Heart right ventricle (tissue), 16 donors: ENCODE measurements around the gene MAGEL2. TPM values are rescaled to one million over a fixed set of nuclear protein-coding genes. Genes with fewer than 3 reads are reported as not detected.

ENCODE experiments used
- ATAC-seq, 8 donors: fragments of 200-7000 bp; cut with Tn5 transposase; one replicate each; pipeline ENCODE4 v1.9.1; 2020; ENCODE audit warnings: mild to moderate bottlenecking in 8 of 8, moderate library complexity in 8 of 8, moderate number of reproducible peaks in 1 of 8
- DNase-seq, 2 donors: peaks; one replicate each; pipeline ENCODE4 v3.0.0-alpha.2; 2020
- H3K27ac ChIP-seq, 10 donors: fragments of 200-600 bp; sonication (generic) in 2 of 10; one replicate each; pipeline versions ENCODE4 v1.5.0 to v1.8.0; 2020 to 2022; ENCODE audit warnings: mild to moderate bottlenecking in 3 of 10
- H3K27me3 ChIP-seq, 7 donors: fragments of 200-600 bp; one replicate each; pipeline ENCODE4 v1.8.0; 2021 to 2022; ENCODE audit warnings: mild to moderate bottlenecking in 2 of 7
- H3K36me3 ChIP-seq, 9 donors: fragments of 200-600 bp; sonication (generic) in 1 of 9; one replicate each; pipeline versions ENCODE4 v1.5.0 to v1.8.0; 2020 to 2022; ENCODE audit warnings: mild to moderate bottlenecking in 2 of 9
- H3K4me1 ChIP-seq, 9 donors: fragments of 200-600 bp; sonication (generic) in 1 of 9; one replicate each; pipeline versions ENCODE4 v1.5.0 to v1.8.0; 2020 to 2022; ENCODE audit warnings: mild to moderate bottlenecking in 4 of 9
- H3K4me3 ChIP-seq, 10 donors: fragments of 200-600 bp; sonication (generic) in 2 of 10; one replicate each; pipeline versions ENCODE4 v1.5.0 to v1.8.0; 2020 to 2022; ENCODE audit warnings: mild to moderate bottlenecking in 7 of 10, moderate library complexity in 2 of 10
- H3K9me3 ChIP-seq, 11 donors: fragments of 200-600 bp in 10 of 11; sonication (generic) in 2 of 11; one replicate each; pipeline versions ENCODE4 v1.5.0 to v1.8.0; 2013 to 2022; ENCODE audit warnings: mild to moderate bottlenecking in 2 of 11, control low read depth in 1 of 11, moderate library complexity in 1 of 11
- WGBS, 2 donors: extraction: QIAGEN DNeasy Blood & Tissue Kit; methylation state at CpG; one replicate each; pipeline ENCODE4 v1.1.7; 2013; ENCODE audit warnings: inconsistent platforms in 1 of 2; 5-methylcytosine and 5-hydroxymethylcytosine counted together
- intact Hi-C, 10 donors: fragments of 100-400 bp; cut with DNase I; formaldehyde crosslinking; loops; one replicate each; pipeline versions ENCODE4 v1.11.1 to v1.14.2; 2022
- polyA plus RNA-seq, 2 donors: library from polyadenylated mRNA; stranded (reverse); fragments of 200-250 nt; gene quantifications; one replicate each; pipeline ENCODE4 v1.2.3, GENCODE V29; 2013
- total RNA-seq, 10 donors: library from RNA; stranded (reverse); fragmentation: NEBNext Ultra II Directional in 3 of 10; extraction: Animal tissue kit (Norgen Biotek cat#: 25700) in 3 of 10; gene quantifications; one replicate each; pipeline versions ENCODE4 v1.2.1 to v1.2.4, GENCODE V29; 2021 to 2023
- TF ChIP-seq, protein P1 (sequence below), 9 donors: fragments of 200-600 bp; sonication (generic) in 2 of 9; IDR thresholded peaks; one replicate each; pipeline versions ENCODE4 v1.5.0 to v1.8.0; 2021 to 2022; ENCODE audit warnings: antibody characterized with exemption in 9 of 9, mild to moderate bottlenecking in 5 of 9, moderate library complexity in 1 of 9
- donor health status: Arrhythmogenic right ventricular cardiomyopathy.
- donor health status: ischemic (EF 13 %, LVEDD 7.1; RV severe dilation, severe dysfunction).
- donor health status: healthy with polysubstance abuse.
- donor health status: DM: no; HTN: yes; CAD: no.
- donor health status: DM: no; HTN: no; CAD: no.
- donor health status: ischemic (EF 25% LVEDD 6.9; RV normal size, moderate dysfunction).
- donor health status: ischemic (EF 25% LVEDD 5.7; RV mildly dilated, moderate dysfunction).
- donor health status: healthy.
- donor health status: DM: yes; HTN: yes; CAD: no.
- donor health status: Ischemic cardiomyopathy.
- donor health status: ischemic (EF 35%, LVEDD 5.7; RV mildly dilated, moderate dysfunction).
- donor health status: nonischemic (EF 11% LVEDD 7.7; RV severe dilation, severe dysfunction).
- donor health status: DM: yes; HTN: yes; CAD: no.
- donor health status: PGD.
- donor health status: ischemic (EF 29% LVEDD 5.4; RV normal size, mild dysfunction).
- donor health status: nonischemic (EF 23%, LVEDD 6.1; RV moderate dilation, normal function).

Gene MAGEL2
- total and polyA plus RNA-seq, 12 donors, result 0.04 to 0.11 (median 0.09) TPM; not detected in 7

GRCh38 chr15:23670970-23671369 is 23.3 kb upstream of the MAGEL2 start:
- no peaks in the 10 kb centered on the region for H3K4me1 ChIP-seq
- no peaks in the 10 kb centered on the region for H3K36me3 ChIP-seq
- ATAC-seq, result no peak
- DNase-seq, result no peak
- intact Hi-C loops, result loop anchor here in 1 of 10 donors (10.0 kb wide), 1 partner anchor 56 kb away; no protein-coding TSS in a partner anchor
- no peak overlapping the region for H3K4me3 ChIP-seq
- H3K27ac ChIP-seq, result no peak overlapping the region
- no peaks in the 10 kb centered on the region for H3K9me3 ChIP-seq
- 81 to 97% methylated on average over 1 of the region's 1 CpG for WGBS, 2 donors
- peaks cover 0 to 15% (median 0%) of the 10 kb centered on the region in 7 donors for H3K27me3 ChIP-seq
- TF ChIP-seq, protein P1, sequence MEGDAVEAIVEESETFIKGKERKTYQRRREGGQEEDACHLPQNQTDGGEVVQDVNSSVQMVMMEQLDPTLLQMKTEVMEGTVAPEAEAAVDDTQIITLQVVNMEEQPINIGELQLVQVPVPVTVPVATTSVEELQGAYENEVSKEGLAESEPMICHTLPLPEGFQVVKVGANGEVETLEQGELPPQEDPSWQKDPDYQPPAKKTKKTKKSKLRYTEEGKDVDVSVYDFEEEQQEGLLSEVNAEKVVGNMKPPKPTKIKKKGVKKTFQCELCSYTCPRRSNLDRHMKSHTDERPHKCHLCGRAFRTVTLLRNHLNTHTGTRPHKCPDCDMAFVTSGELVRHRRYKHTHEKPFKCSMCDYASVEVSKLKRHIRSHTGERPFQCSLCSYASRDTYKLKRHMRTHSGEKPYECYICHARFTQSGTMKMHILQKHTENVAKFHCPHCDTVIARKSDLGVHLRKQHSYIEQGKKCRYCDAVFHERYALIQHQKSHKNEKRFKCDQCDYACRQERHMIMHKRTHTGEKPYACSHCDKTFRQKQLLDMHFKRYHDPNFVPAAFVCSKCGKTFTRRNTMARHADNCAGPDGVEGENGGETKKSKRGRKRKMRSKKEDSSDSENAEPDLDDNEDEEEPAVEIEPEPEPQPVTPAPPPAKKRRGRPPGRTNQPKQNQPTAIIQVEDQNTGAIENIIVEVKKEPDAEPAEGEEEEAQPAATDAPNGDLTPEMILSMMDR (IDR thresholded peaks at IDR 0.05), result no peak

GRCh38 chr15:23663232-23663631 is 15.6 kb upstream of the MAGEL2 start:
- Histone ChIP-seq H3K36me3 (no peaks in the 10 kb centered on the region), H3K4me3 (no peak overlapping the region), H3K27ac (no peak overlapping the region), H3K27me3 (peaks cover 0 to 24% (median 8%) of the 10 kb centered on the region in 7 donors), H3K4me1 (no peaks in the 10 kb centered on the region), H3K9me3 (no peaks in the 10 kb centered on the region)
- DNase-seq, result no peak
- intact Hi-C loops, result no loop called here
- ATAC-seq, result no peak
- 57 to 61% methylated on average over 2 of the region's 2 CpGs for WGBS, 2 donors
- TF ChIP-seq, protein P1 (IDR thresholded peaks at IDR 0.05), result no peak

- DNase-seq (peak in 1 of 2 donors; percentile 25), ATAC-seq (no peak)
- Histone ChIP-seq H3K9me3 (no peaks in the 10 kb centered on the region), H3K4me1 (peaks cover 0 to 3% (median 0%) of the 10 kb centered on the region in 9 donors), H3K4me3 (no peak overlapping the region), H3K27ac (no peak overlapping the region), H3K36me3 (no peaks in the 10 kb centered on the region), H3K27me3 (peaks cover 0 to 56% (median 32%) of the 10 kb centered on the region in 7 donors)
- 23 to 27% methylated on average over 6 of the region's 6 CpGs for WGBS, 2 donors
- intact Hi-C loops, result loop anchor here in 6 of 10 donors (5.0 to 10.0 kb wide), 4 partner anchors 213 to 228 kb away; no protein-coding TSS in a partner anchor
- TF ChIP-seq, protein P1 (IDR thresholded peaks at IDR 0.05), result peak; percentile 22 to 66 (median 51)
These were observed 1.4 kb upstream of the MAGEL2 start for GRCh38 chr15:23648920-23649515.

- no peak for DNase-seq
- intact Hi-C loops, result loop anchor here in 6 of 10 donors (5.0 to 10.0 kb wide), 4 partner anchors 215 to 230 kb away; no protein-coding TSS in a partner anchor
- Histone ChIP-seq H3K4me1 (peaks cover 0 to 3% (median 0%) of the 10 kb centered on the region in 9 donors), H3K9me3 (no peaks in the 10 kb centered on the region), H3K36me3 (no peaks in the 10 kb centered on the region), H3K27me3 (peaks cover 0 to 60% (median 32%) of the 10 kb centered on the region in 7 donors), H3K27ac (no peak overlapping the region), H3K4me3 (peak overlapping the region in 7 of 10 donors; percentile 14 to 45 (median 36))
- TF ChIP-seq, protein P1 (IDR thresholded peaks at IDR 0.05), result no peak
- ATAC-seq, result no peak
- WGBS, 2 donors, result 63 to 81% methylated on average over 17 of the region's 17 CpGs
These were observed 719 bp downstream of the MAGEL2 start for GRCh38 chr15:23647001-23647295.
